ENCODE data around the gene XPO1.
"Not testable (repeated sequence)": the region's sequence is repeated elsewhere in the genome, so short reads cannot be mapped to it uniquely, and the experiment has no call there.

XPO1 gene

DNA sequence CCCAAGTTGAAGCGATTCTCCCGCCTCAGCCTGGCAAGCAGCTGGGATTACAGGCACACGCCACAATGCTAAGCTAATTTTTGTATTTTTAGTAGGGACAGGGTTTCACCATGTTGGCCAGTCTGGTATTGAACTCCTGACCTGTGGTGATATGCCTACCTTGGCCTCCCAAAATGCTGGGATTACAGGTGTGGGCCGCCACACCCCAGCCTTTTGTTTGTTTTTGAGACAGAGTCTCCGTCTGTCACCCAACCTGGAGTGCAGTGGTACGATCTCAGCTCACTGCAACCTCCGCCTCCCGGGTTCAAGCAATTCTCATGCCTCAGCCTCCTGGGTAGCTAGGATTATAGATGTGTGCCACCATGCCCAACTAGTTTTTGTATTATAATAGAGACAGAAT, 83.2 kb downstream of the XPO1 start:
- not testable (repeated sequence) for H3K27ac ChIP-seq (ENCODE audit: insufficient read depth, low read length, poor library complexity, severe bottlenecking); DNase-seq; H3K27me3 ChIP-seq (replicated peaks; ENCODE audit: control insufficient read depth, insufficient read depth, low read length, poor library complexity, severe bottlenecking); H3K36me3 ChIP-seq (ENCODE audit: control insufficient read depth, insufficient read depth, low read length); H3K9me3 ChIP-seq (ENCODE audit: control insufficient read depth, low read length); H3K4me3 ChIP-seq (ENCODE audit: insufficient read depth, low read depth, low read length, poor library complexity, severe bottlenecking)
- H3K4me1 ChIP-seq (ENCODE audit: control insufficient read depth, insufficient read depth, low read length, poor library complexity, severe bottlenecking) = peaks cover 16% of the 10 kb centered on the region

DNA sequence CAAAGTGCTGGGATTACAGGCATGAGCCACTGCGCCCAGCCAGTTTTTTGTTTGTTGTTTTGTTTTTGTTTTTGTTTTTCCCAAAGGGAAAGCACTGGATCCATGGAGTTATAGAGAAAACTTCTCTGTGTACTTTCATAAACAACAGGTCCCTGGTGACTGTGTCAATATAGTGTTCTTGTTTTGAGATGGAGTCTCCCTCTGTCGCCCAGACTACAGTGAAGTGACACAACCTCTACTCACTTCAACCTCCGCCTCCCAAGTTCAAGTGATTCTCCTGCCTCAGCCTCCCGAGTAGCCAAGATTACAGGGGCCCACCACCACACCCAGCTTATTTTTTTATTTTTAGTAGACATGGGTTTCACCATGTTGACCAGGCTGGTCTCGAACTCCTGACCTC, 83.8 kb downstream of the XPO1 start:
- Histone ChIP-seq H3K27me3 (replicated peaks; ENCODE audit: control insufficient read depth, insufficient read depth, low read length, poor library complexity, severe bottlenecking) (no peaks in the 10 kb centered on the region), H3K27ac (ENCODE audit: insufficient read depth, low read length, poor library complexity, severe bottlenecking) (no peak overlapping the region), H3K36me3 (ENCODE audit: control insufficient read depth, insufficient read depth, low read length) (no peaks in the 10 kb centered on the region), H3K4me1 (ENCODE audit: control insufficient read depth, insufficient read depth, low read length, poor library complexity, severe bottlenecking) (peaks cover 16% of the 10 kb centered on the region), H3K4me3 (ENCODE audit: insufficient read depth, low read depth, low read length, poor library complexity, severe bottlenecking) (no peak overlapping the region), H3K9me3 (ENCODE audit: control insufficient read depth, low read length) (no peaks in the 10 kb centered on the region)
- no peak for DNase-seq

DNA sequence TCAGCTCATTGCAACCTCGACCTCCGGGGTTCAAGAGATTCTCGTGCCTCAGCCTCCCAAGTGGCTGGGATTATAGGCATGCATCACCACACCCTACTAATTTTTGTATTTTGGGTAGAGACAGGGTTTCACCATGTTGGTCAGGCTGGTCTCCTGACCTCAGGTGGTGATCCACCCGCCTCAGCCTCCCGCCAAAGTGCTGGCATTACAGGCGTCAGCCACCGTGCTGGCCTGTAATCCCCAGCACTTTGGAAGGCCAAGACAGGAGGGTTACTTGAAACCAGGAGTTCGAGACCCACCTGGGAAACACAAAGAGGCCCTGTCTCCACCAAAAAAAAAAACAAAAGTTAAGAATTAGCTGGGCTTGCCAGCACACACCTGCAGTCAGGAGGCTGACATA, 85.8 kb downstream of the XPO1 start:
- no peak overlapping the region for H3K27ac ChIP-seq (ENCODE audit: insufficient read depth, low read length, poor library complexity, severe bottlenecking)

DNA sequence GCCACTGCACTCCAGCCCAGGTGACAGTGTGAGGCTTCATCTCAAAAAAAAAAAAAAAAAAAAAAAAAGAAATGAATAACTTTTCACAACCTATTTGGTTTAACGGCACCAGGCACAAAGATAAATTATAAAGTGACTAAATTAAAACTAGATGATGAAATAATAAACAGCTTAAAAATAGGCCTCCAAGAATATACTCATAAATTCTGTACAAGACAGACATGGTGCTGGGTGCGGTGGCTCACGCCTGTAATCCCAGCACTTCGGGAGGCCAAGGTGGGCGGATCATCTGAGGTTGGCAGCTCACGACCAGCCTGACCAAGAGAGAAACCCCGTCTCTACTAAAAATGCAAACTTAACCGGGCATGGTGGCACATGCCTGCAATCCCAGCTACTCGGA, 87.0 kb downstream of the XPO1 start:
- Histone ChIP-seq H3K27me3 (replicated peaks; ENCODE audit: control insufficient read depth, insufficient read depth, low read length, poor library complexity, severe bottlenecking) (no peaks in the 10 kb centered on the region), H3K36me3 (ENCODE audit: control insufficient read depth, insufficient read depth, low read length) (no peaks in the 10 kb centered on the region), H3K4me1 (ENCODE audit: control insufficient read depth, insufficient read depth, low read length, poor library complexity, severe bottlenecking) (peaks cover 6% of the 10 kb centered on the region), H3K9me3 (ENCODE audit: control insufficient read depth, low read length) (no peaks in the 10 kb centered on the region), H3K4me3 (ENCODE audit: insufficient read depth, low read depth, low read length, poor library complexity, severe bottlenecking) (no peak overlapping the region), H3K27ac (ENCODE audit: insufficient read depth, low read length, poor library complexity, severe bottlenecking) (no peak overlapping the region)
- no peak for DNase-seq

More for the DNA sequence above, 85.8 kb downstream of the XPO1 start:
- no peak for DNase-seq
- no peaks in the 10 kb centered on the region for H3K27me3 ChIP-seq (replicated peaks; ENCODE audit: control insufficient read depth, insufficient read depth, low read length, poor library complexity, severe bottlenecking)
- no peaks in the 10 kb centered on the region for H3K9me3 ChIP-seq (ENCODE audit: control insufficient read depth, low read length)
- H3K36me3 ChIP-seq (ENCODE audit: control insufficient read depth, insufficient read depth, low read length) = no peaks in the 10 kb centered on the region
- no peak overlapping the region for H3K4me3 ChIP-seq (ENCODE audit: insufficient read depth, low read depth, low read length, poor library complexity, severe bottlenecking)
- H3K4me1 ChIP-seq (ENCODE audit: control insufficient read depth, insufficient read depth, low read length, poor library complexity, severe bottlenecking) = peaks cover 11% of the 10 kb centered on the region

GRCh38 chr2:61450144-61450543, 88.0 kb downstream of the XPO1 start:
- Histone ChIP-seq H3K4me3 (ENCODE audit: insufficient read depth, low read depth, low read length, poor library complexity, severe bottlenecking) (no peak overlapping the region), H3K27me3 (replicated peaks; ENCODE audit: control insufficient read depth, insufficient read depth, low read length, poor library complexity, severe bottlenecking) (no peaks in the 10 kb centered on the region), H3K27ac (ENCODE audit: insufficient read depth, low read length, poor library complexity, severe bottlenecking) (no peak overlapping the region), H3K36me3 (ENCODE audit: control insufficient read depth, insufficient read depth, low read length) (no peaks in the 10 kb centered on the region), H3K9me3 (ENCODE audit: control insufficient read depth, low read length) (no peaks in the 10 kb centered on the region), H3K4me1 (ENCODE audit: control insufficient read depth, insufficient read depth, low read length, poor library complexity, severe bottlenecking) (peaks cover 6% of the 10 kb centered on the region)
- DNase-seq = no peak

DNA sequence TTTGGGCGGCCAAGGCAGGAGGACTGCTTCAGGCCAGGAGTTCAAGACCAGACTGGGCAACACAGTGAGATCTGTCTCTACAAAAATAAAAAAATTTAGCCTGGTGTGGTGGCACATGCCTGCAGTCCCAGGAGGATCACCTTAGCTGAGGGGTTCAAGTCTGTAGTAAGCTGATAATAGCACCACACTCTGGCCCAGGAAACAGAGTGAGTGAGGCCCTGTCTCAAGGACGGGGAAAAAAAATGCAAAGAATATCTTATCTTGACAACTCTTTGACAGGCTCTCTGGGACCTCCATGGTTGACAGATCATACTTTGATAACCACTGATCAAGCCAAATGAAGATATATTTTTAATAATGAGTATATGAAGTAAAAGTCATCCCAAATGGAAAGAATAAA, 89.9 kb downstream of the XPO1 start:
- Histone ChIP-seq H3K9me3 (ENCODE audit: control insufficient read depth, low read length) (no peaks in the 10 kb centered on the region), H3K4me3 (ENCODE audit: insufficient read depth, low read depth, low read length, poor library complexity, severe bottlenecking) (no peak overlapping the region), H3K27ac (ENCODE audit: insufficient read depth, low read length, poor library complexity, severe bottlenecking) (no peak overlapping the region), H3K4me1 (ENCODE audit: control insufficient read depth, insufficient read depth, low read length, poor library complexity, severe bottlenecking) (no peaks in the 10 kb centered on the region), H3K36me3 (ENCODE audit: control insufficient read depth, insufficient read depth, low read length) (no peaks in the 10 kb centered on the region), H3K27me3 (replicated peaks; ENCODE audit: control insufficient read depth, insufficient read depth, low read length, poor library complexity, severe bottlenecking) (no peaks in the 10 kb centered on the region)
- no peak for DNase-seq

GRCh38 chr2:61446971-61447370, 91.2 kb downstream of the XPO1 start:
- H3K27ac ChIP-seq (ENCODE audit: insufficient read depth, low read length, poor library complexity, severe bottlenecking); H3K27me3 ChIP-seq (replicated peaks; ENCODE audit: control insufficient read depth, insufficient read depth, low read length, poor library complexity, severe bottlenecking); H3K4me3 ChIP-seq (ENCODE audit: insufficient read depth, low read depth, low read length, poor library complexity, severe bottlenecking); H3K9me3 ChIP-seq (ENCODE audit: control insufficient read depth, low read length); H3K36me3 ChIP-seq (ENCODE audit: control insufficient read depth, insufficient read depth, low read length); DNase-seq; H3K4me1 ChIP-seq (ENCODE audit: control insufficient read depth, insufficient read depth, low read length, poor library complexity, severe bottlenecking): not testable (repeated sequence)

DNA sequence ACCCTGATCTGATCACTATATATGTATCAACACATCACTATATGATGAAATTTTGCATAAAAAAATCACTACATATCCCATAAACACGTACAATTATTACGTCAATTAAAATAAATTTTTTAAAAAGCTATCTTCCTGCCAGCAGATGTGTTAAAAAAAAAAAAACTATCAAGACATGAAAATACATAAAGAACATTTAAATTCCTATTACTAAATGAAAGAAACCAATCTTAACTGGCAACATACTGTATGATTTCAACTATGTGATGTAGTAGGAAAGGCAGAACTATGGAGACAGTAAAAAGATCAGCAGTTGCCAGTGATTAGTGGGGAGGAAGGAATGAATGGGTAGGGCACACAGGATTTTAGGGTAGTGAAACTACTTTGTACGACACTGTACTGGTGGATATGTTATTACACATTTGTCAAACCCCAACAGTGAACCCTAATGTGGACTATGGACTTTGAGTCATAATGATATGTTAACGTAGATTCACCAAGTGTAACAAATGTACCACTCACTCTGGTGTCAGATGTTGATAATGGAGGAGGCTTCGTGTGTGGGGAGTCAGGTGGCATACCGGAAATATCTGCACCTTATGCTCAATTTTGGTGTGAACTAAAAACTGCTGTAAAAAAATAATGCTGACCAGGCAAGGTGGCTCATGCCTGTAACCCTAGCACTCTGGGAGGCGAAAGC, 94.7 kb downstream of the XPO1 start:
- H3K36me3 ChIP-seq (ENCODE audit: control insufficient read depth, insufficient read depth, low read length) = peaks cover 5% of the 10 kb centered on the region
- H3K27me3 ChIP-seq (replicated peaks; ENCODE audit: control insufficient read depth, insufficient read depth, low read length, poor library complexity, severe bottlenecking) = no peaks in the 10 kb centered on the region
- no peak overlapping the region for H3K27ac ChIP-seq (ENCODE audit: insufficient read depth, low read length, poor library complexity, severe bottlenecking)

GRCh38 chr2:61439241-61440002, 98.7 kb downstream of the XPO1 start:
- DNase-seq = no peak
- no peaks in the 10 kb centered on the region for H3K27me3 ChIP-seq (replicated peaks; ENCODE audit: control insufficient read depth, insufficient read depth, low read length, poor library complexity, severe bottlenecking)
- peaks cover 11% of the 10 kb centered on the region for H3K4me1 ChIP-seq (ENCODE audit: control insufficient read depth, insufficient read depth, low read length, poor library complexity, severe bottlenecking)
- peaks cover 5% of the 10 kb centered on the region for H3K36me3 ChIP-seq (ENCODE audit: control insufficient read depth, insufficient read depth, low read length)
- no peaks in the 10 kb centered on the region for H3K9me3 ChIP-seq (ENCODE audit: control insufficient read depth, low read length)
- H3K4me3 ChIP-seq (ENCODE audit: insufficient read depth, low read depth, low read length, poor library complexity, severe bottlenecking) = no peak overlapping the region
- H3K27ac ChIP-seq (ENCODE audit: insufficient read depth, low read length, poor library complexity, severe bottlenecking) = no peak overlapping the region

More for the DNA sequence above, 94.7 kb downstream of the XPO1 start:
- no peak overlapping the region for H3K4me3 ChIP-seq (ENCODE audit: insufficient read depth, low read depth, low read length, poor library complexity, severe bottlenecking)
- DNase-seq = no peak
- H3K9me3 ChIP-seq (ENCODE audit: control insufficient read depth, low read length) = no peaks in the 10 kb centered on the region
- H3K4me1 ChIP-seq (ENCODE audit: control insufficient read depth, insufficient read depth, low read length, poor library complexity, severe bottlenecking) = peaks cover 7% of the 10 kb centered on the region

GRCh38 chr2:61438670-61439069, 99.5 kb downstream of the XPO1 start:
- Histone ChIP-seq H3K4me1 (ENCODE audit: control insufficient read depth, insufficient read depth, low read length, poor library complexity, severe bottlenecking) (peaks cover 15% of the 10 kb centered on the region), H3K27me3 (replicated peaks; ENCODE audit: control insufficient read depth, insufficient read depth, low read length, poor library complexity, severe bottlenecking) (no peaks in the 10 kb centered on the region), H3K4me3 (ENCODE audit: insufficient read depth, low read depth, low read length, poor library complexity, severe bottlenecking) (no peak overlapping the region), H3K36me3 (ENCODE audit: control insufficient read depth, insufficient read depth, low read length) (peaks cover 5% of the 10 kb centered on the region), H3K9me3 (ENCODE audit: control insufficient read depth, low read length) (no peaks in the 10 kb centered on the region), H3K27ac (ENCODE audit: insufficient read depth, low read length, poor library complexity, severe bottlenecking) (no peak overlapping the region)
- DNase-seq = no peak
